Fibroblast of villous mesenchyme (primary cell): ENCODE results near the gene FUOM. TPM values are rescaled to one million over a fixed set of nuclear protein-coding genes. Genes with fewer than 3 reads are reported as not detected.

Source experiments
- DNase-seq: peaks from one replicate; pipeline ENCODE4 v3.0.0-alpha.2; 2010; ENCODE audit warnings: low read depth
- H3K4me3 ChIP-seq: 2 replicates; pipeline ENCODE4 v1.5.1; 2011; ENCODE audit warnings: low read depth, mild to moderate bottlenecking, low read length
- CTCF ChIP-seq: IDR thresholded peaks from 2 replicates; pipeline ENCODE4 v1.5.1; 2012; ENCODE audit warnings: low read depth, mild to moderate bottlenecking, low read length; ENCODE audit not compliant: insufficient read depth
- total RNA-seq: library from RNA; depleted of rRNA; stranded (reverse); fragments of >200 nt; gene quantifications from 2 replicates; pipeline ENCODE4 v1.2.3, GENCODE V29; 2012

Gene FUOM
- total RNA-seq, 1 donor = 7.3 TPM

- H3K4me3 ChIP-seq = no peak overlapping the region
- TF ChIP-seq CTCF = no peak
- DNase-seq = no peak
Measured at GRCh38 chr10:133359554-133359971, 1.7 kb upstream of the FUOM start.

GRCh38 chr10:133358925-133359310 lies 1.1 kb upstream of the FUOM start:
- DNase-seq = no peak
- no peak for TF ChIP-seq CTCF

DNA sequence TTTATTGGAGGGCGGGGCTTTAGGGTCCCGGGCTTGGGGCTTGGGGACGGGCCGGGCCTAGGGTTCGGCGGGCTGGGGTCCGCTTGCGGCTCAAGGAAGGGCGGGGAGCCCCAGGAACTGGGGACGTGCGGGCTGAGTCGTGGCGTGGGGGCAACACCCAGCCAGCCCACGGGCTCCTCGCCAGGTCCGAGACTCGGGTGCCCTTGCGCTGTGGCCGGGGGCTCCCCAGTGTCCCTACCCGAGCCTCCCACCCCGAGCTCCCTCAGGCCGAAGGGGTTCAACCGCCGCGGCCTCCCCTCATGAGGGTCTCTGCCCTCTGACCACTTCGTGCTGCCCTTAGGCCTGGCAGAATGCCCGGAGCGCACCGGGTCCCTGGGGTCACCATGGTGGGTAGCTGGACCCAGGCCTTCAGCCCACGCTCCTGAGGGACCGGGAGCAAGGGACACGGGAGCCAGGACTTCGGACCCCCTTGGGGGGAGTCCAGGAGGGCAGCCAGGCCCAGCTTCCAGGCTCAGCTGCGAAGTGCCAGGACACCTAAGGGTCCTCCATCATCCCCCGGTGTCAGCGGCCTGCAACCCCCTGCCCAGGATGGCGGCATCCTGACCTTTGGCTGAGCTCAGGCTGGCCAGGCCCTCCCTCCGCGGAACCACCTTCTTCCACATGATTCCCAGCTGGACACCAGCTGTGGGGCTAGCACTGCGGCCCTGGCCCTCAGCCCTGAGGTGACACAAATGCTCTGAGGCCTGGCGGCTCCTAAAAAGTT lies 524 bp upstream of the FUOM start:
- no peak for TF ChIP-seq CTCF
- no peak overlapping the region for H3K4me3 ChIP-seq

More at GRCh38 chr10:133358925-133359310, 1.1 kb upstream of the FUOM start:
- H3K4me3 ChIP-seq = no peak overlapping the region

DNA sequence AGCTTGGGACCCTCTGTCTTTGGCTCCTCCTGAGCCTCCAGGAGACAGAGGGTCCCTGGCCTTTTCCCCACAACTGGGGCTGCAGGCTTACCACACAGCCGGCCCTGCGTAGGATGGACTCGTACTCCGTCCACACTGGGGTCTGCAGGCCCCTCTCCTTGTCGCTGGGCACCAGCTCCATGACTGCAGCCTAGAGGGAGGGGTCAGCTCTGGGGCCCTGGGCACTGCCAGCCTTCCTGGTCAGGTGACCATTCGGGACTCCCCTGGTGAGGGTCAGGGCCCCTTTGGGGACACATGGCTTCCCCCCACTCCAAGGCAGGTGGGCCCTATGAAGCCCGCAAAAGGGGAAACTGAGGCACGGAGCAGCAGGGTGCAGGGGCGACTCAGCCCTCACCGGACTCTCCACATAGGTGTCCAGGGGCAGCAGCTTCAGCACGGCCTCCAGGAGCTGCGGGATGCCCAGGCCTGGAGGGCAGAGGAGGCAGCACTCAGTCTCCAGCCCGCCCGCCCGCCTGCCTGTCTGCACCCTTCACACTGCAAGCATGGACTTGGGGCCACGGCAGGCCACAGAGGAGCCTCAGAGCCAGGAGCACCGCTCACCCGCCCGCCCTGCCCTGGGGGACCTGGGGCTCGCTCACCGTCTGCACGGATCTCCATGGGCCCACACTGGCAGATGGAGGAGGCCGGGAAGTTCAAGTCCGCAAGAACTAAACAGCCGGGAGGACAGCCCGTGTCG lies 1.1 kb downstream of the FUOM start:
- DNase-seq = no peak
- no peak for TF ChIP-seq CTCF

More for the DNA sequence above, 524 bp upstream of the FUOM start:
- peak; percentile 8 for DNase-seq

GRCh38 chr10:133355991-133356390 lies 1.8 kb downstream of the FUOM start:
- no peak overlapping the region for H3K4me3 ChIP-seq
- DNase-seq = no peak
- no peak for TF ChIP-seq CTCF

More for the DNA sequence above, 1.1 kb downstream of the FUOM start:
- H3K4me3 ChIP-seq = peak overlapping the region; percentile 60

GRCh38 chr10:133355266-133355665 lies 2.6 kb downstream of the FUOM start:
- H3K4me3 ChIP-seq = no peak overlapping the region
- no peak for TF ChIP-seq CTCF
- no peak for DNase-seq
